HG02840 (cell line): ENCODE measurements around the gene CLK1.
"Not testable (repeated sequence)": the region's sequence is repeated elsewhere in the genome, so short reads cannot be mapped to it uniquely, and the experiment has no call there.

Experiments
- ATAC-seq: cut with Tn5 transposase; IDR thresholded peaks from one replicate; pipeline ENCODE4 v1.9.1; 2021; ENCODE audit warnings: mild to moderate bottlenecking, moderate library complexity, moderate number of reproducible peaks; ENCODE audit not compliant: unreplicated experiment, low FRiP score

The CLK1 gene

GRCh38 chr2:200852605-200853004 is 11.9 kb downstream of the CLK1 start:
- ATAC-seq: no peak

- ATAC-seq: no peak
These were observed 12.8 kb downstream of the CLK1 start for GRCh38 chr2:200851398-200852248.

- no peak for ATAC-seq
These were observed 13.8 kb downstream of the CLK1 start for GRCh38 chr2:200850512-200851256.

- ATAC-seq: no peak
These were observed 16.5 kb downstream of the CLK1 start for GRCh38 chr2:200847939-200848338.

GRCh38 chr2:200847269-200847668 is 17.2 kb downstream of the CLK1 start:
- no peak for ATAC-seq

GRCh38 chr2:200845669-200846325 is 18.7 kb downstream of the CLK1 start:
- no peak for ATAC-seq

- ATAC-seq: no peak
These were observed 19.3 kb downstream of the CLK1 start for GRCh38 chr2:200845194-200845593.

GRCh38 chr2:200843993-200844948 is 20.2 kb downstream of the CLK1 start:
- no peak for ATAC-seq

GRCh38 chr2:200839513-200839912 is 24.9 kb downstream of the CLK1 start:
- no peak for ATAC-seq

- no peak for ATAC-seq
These were observed 29.8 kb downstream of the CLK1 start for GRCh38 chr2:200834701-200835100.

- no peak for ATAC-seq
These were observed 35.2 kb downstream of the CLK1 start for GRCh38 chr2:200829258-200829655.

GRCh38 chr2:200828572-200829257 is 35.7 kb downstream of the CLK1 start:
- no peak for ATAC-seq

- ATAC-seq: no peak
These were observed 36.4 kb downstream of the CLK1 start for GRCh38 chr2:200828104-200828503.

- ATAC-seq: no peak
These were observed 42.7 kb downstream of the CLK1 start for GRCh38 chr2:200821686-200822245.

- ATAC-seq: no peak
These were observed 43.8 kb downstream of the CLK1 start for GRCh38 chr2:200820573-200821234.

GRCh38 chr2:200818732-200819131 is 45.7 kb downstream of the CLK1 start:
- not testable (repeated sequence) for ATAC-seq

GRCh38 chr2:200814917-200815316 is 49.5 kb downstream of the CLK1 start:
- no peak for ATAC-seq

GRCh38 chr2:200814276-200814815 is 50.1 kb downstream of the CLK1 start:
- no peak for ATAC-seq
